ENCODE results near the gene CEMIP.
A peak's percentile ranks its signal among the peaks of the same experiment; 100 is the strongest.

The CEMIP gene

DNA sequence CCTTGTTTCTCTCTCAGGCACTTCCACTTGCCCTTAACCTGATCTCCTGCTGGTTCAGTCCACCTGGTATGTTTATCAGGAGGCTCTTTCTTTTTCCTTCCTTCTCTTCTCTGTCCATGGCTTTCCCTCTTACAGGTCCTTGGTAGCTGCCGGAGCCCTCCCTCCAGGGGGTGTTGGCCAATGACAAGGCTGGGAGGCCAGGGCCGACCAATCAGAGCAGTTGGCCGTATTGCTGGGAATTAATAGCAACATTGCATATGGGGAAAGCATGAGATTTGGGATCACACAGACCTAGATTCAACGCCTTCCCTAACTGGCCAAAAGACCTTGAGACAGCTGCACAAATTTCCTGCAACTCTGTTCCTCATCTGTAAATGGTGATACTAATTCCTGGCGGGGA is 62.4 kb downstream of the CEMIP start:
- TF ChIP-seq, protein P1, sequence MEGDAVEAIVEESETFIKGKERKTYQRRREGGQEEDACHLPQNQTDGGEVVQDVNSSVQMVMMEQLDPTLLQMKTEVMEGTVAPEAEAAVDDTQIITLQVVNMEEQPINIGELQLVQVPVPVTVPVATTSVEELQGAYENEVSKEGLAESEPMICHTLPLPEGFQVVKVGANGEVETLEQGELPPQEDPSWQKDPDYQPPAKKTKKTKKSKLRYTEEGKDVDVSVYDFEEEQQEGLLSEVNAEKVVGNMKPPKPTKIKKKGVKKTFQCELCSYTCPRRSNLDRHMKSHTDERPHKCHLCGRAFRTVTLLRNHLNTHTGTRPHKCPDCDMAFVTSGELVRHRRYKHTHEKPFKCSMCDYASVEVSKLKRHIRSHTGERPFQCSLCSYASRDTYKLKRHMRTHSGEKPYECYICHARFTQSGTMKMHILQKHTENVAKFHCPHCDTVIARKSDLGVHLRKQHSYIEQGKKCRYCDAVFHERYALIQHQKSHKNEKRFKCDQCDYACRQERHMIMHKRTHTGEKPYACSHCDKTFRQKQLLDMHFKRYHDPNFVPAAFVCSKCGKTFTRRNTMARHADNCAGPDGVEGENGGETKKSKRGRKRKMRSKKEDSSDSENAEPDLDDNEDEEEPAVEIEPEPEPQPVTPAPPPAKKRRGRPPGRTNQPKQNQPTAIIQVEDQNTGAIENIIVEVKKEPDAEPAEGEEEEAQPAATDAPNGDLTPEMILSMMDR (IDR thresholded peaks at IDR 0.05; ENCODE audit: low read depth, low read length) = no peak
- no peak overlapping the region for H3K4me3 ChIP-seq (ENCODE audit: low read depth, low read length)
- DNase-seq (ENCODE audit: low read depth, low spot score) = no peak
- in situ Hi-C loops (cut with HindIII; ENCODE audit: low sequenced_read_pairs) = no loop called here

DNA sequence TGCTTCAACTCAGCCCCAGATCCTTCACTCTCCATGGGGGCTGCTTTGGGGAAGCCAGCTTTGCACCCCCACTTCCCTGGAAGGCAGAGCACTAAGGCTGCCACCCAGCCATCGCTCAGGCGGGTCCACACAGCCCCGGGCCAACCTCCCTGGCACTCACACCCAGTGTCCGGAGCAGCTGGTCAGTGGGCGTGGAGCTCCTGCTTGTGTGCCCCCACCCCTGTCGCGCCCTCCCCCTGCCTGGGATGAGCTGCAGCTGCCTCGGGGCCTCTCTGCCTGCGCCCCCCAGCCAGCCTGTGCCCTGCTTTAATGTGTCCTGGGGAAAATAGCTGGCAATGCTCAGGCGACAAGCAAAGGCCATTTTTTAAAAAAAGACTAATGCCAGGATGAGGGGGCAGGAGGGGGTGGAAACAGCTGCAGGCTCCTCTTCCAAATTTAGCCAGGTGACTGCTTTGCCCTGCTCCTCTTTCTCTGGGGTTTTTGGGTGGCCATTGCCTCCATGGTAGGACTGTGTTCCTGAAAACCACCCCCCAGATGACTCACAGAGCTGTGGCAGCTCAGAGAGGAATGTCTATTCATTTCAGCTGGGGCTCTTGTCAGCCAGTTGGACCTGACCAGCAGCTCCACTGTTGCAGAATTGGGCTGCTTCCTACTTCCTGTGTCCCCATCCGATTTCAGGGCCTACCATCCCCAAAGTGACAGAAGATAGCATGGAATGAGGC is 65.0 kb downstream of the CEMIP start:
- H3K4me3 ChIP-seq (ENCODE audit: low read depth, low read length) = no peak overlapping the region
- DNase-seq (ENCODE audit: low read depth, low spot score) = peak; percentile 25
- TF ChIP-seq, protein P1 (IDR thresholded peaks at IDR 0.05; ENCODE audit: low read depth, low read length) = no peak
- in situ Hi-C loops (cut with HindIII; ENCODE audit: low sequenced_read_pairs) = no loop called here

GRCh38 chr15:80846031-80846815 is 67.1 kb downstream of the CEMIP start:
- H3K4me3 ChIP-seq (ENCODE audit: low read depth, low read length) = no peak overlapping the region
- DNase-seq (ENCODE audit: low read depth, low spot score) = no peak
- TF ChIP-seq, protein P1 (IDR thresholded peaks at IDR 0.05; ENCODE audit: low read depth, low read length) = no peak
- in situ Hi-C loops (cut with HindIII; ENCODE audit: low sequenced_read_pairs) = no loop called here

- no peak overlapping the region for H3K4me3 ChIP-seq (ENCODE audit: low read depth, low read length)
- peak; percentile 92 for DNase-seq (ENCODE audit: low read depth, low spot score)
- TF ChIP-seq, protein P1 (IDR thresholded peaks at IDR 0.05; ENCODE audit: low read depth, low read length) = no peak
- in situ Hi-C loops (cut with HindIII; ENCODE audit: low sequenced_read_pairs) = no loop called here
These were observed 70.1 kb downstream of the CEMIP start for GRCh38 chr15:80849308-80849707.

- TF ChIP-seq, protein P1 (IDR thresholded peaks at IDR 0.05; ENCODE audit: low read depth, low read length) = no peak
- DNase-seq (ENCODE audit: low read depth, low spot score) = no peak
- no peak overlapping the region for H3K4me3 ChIP-seq (ENCODE audit: low read depth, low read length)
- in situ Hi-C loops (cut with HindIII; ENCODE audit: low sequenced_read_pairs) = no loop called here
These were observed 71.8 kb downstream of the CEMIP start for GRCh38 chr15:80850941-80851451.

DNA sequence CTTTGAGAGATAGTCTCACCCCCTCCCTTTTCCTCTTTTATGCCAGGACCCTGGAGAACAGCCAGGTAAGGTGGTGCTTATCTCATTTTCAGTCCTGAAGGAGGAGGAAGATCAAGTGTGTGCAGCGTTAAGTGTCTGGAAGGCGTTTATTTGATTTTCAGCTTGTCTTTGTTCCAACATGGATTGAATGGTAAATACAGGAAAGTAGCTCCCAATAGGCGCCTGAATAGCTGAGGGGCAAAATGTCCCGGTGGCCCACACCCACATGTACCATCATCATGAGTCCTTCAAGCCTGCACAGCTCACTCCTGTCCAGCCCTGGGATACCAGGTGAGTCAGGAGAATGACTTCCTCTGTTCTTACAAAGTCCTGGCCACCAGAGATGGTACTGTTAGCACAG is 73.5 kb downstream of the CEMIP start:
- TF ChIP-seq, protein P1 (IDR thresholded peaks at IDR 0.05; ENCODE audit: low read depth, low read length) = no peak
- H3K4me3 ChIP-seq (ENCODE audit: low read depth, low read length) = no peak overlapping the region

More for the DNA sequence above, 73.5 kb downstream of the CEMIP start:
- DNase-seq (ENCODE audit: low read depth, low spot score) = no peak
- in situ Hi-C loops (cut with HindIII; ENCODE audit: low sequenced_read_pairs) = no loop called here

Data from astrocyte of the spinal cord (primary cell).